ENCODE data around the gene NF2. TPM values are rescaled to one million over a fixed set of nuclear protein-coding genes. Genes with fewer than 3 reads are reported as not detected.
A peak's percentile ranks its signal among the peaks of the same experiment; 100 is the strongest.

NF2 gene
- total RNA-seq, 1 donor from 2014 or later, result 42.4 TPM

GRCh38 chr22:29651652-29652051 lies 48.2 kb downstream of the NF2 start:
- intact Hi-C loops (cut with DNase I), result no loop called here
- no peak for DNase-seq
- no peaks in the 10 kb centered on the region for H3K27me3 ChIP-seq (ENCODE audit: low read depth)
- ATAC-seq, result no peak
- no peaks in the 10 kb centered on the region for H3K9me3 ChIP-seq
- no peak overlapping the region for H3K4me3 ChIP-seq
- H3K36me3 ChIP-seq, result peaks cover 49% of the 10 kb centered on the region
- no peak for TF ChIP-seq CTCF (IDR thresholded peaks at IDR 0.05)
- H3K27ac ChIP-seq, result no peak overlapping the region
- no peaks in the 10 kb centered on the region for H3K4me1 ChIP-seq

GRCh38 chr22:29654420-29654819 lies 51.0 kb downstream of the NF2 start:
- H3K9me3 ChIP-seq, result no peaks in the 10 kb centered on the region
- no peak overlapping the region for H3K27ac ChIP-seq
- DNase-seq (no peak), ATAC-seq (no peak)
- peaks cover 25% of the 10 kb centered on the region for H3K36me3 ChIP-seq
- H3K4me3 ChIP-seq, result no peak overlapping the region
- H3K27me3 ChIP-seq (ENCODE audit: low read depth), result no peaks in the 10 kb centered on the region
- peaks cover 4% of the 10 kb centered on the region for H3K4me1 ChIP-seq
- TF ChIP-seq CTCF (IDR thresholded peaks at IDR 0.05), result no peak
- intact Hi-C loops (cut with DNase I), result no loop called here

GRCh38 chr22:29654882-29655281 lies 51.4 kb downstream of the NF2 start:
- ATAC-seq, result no peak
- Histone ChIP-seq H3K9me3 (no peaks in the 10 kb centered on the region), H3K4me1 (peaks cover 4% of the 10 kb centered on the region), H3K36me3 (peaks cover 28% of the 10 kb centered on the region), H3K4me3 (no peak overlapping the region), H3K27me3 (ENCODE audit: low read depth) (no peaks in the 10 kb centered on the region), H3K27ac (no peak overlapping the region)
- no peak for DNase-seq
- intact Hi-C loops (cut with DNase I), result no loop called here
- no peak for TF ChIP-seq CTCF (IDR thresholded peaks at IDR 0.05)

- Histone ChIP-seq H3K27me3 (ENCODE audit: low read depth) (no peaks in the 10 kb centered on the region), H3K4me3 (no peak overlapping the region), H3K4me1 (peaks cover 4% of the 10 kb centered on the region), H3K9me3 (no peaks in the 10 kb centered on the region), H3K36me3 (peaks cover 61% of the 10 kb centered on the region), H3K27ac (no peak overlapping the region)
- TF ChIP-seq CTCF (IDR thresholded peaks at IDR 0.05), result no peak
- intact Hi-C loops (cut with DNase I), result no loop called here
- no peak for DNase-seq
- ATAC-seq, result peak; percentile 70 to 78
Measured at GRCh38 chr22:29658176-29658575, 54.7 kb downstream of the NF2 start.

GRCh38 chr22:29660021-29660420 lies 56.6 kb downstream of the NF2 start:
- intact Hi-C loops (cut with DNase I), result no loop called here
- Histone ChIP-seq H3K27ac (no peak overlapping the region), H3K27me3 (ENCODE audit: low read depth) (no peaks in the 10 kb centered on the region), H3K36me3 (peaks cover 65% of the 10 kb centered on the region), H3K4me3 (no peak overlapping the region), H3K4me1 (peaks cover 4% of the 10 kb centered on the region), H3K9me3 (no peaks in the 10 kb centered on the region)
- DNase-seq, result no peak
- ATAC-seq, result no peak
- no peak for TF ChIP-seq CTCF (IDR thresholded peaks at IDR 0.05)

- no peak overlapping the region for H3K27ac ChIP-seq
- no peak for TF ChIP-seq CTCF (IDR thresholded peaks at IDR 0.05)
- intact Hi-C loops (cut with DNase I), result no loop called here
- peaks cover 4% of the 10 kb centered on the region for H3K4me1 ChIP-seq
- DNase-seq (no peak), ATAC-seq (no peak)
- H3K36me3 ChIP-seq, result peaks cover 67% of the 10 kb centered on the region
- H3K9me3 ChIP-seq, result no peaks in the 10 kb centered on the region
- no peak overlapping the region for H3K4me3 ChIP-seq
- no peaks in the 10 kb centered on the region for H3K27me3 ChIP-seq (ENCODE audit: low read depth)
Measured at GRCh38 chr22:29661336-29661735, 57.9 kb downstream of the NF2 start.

Data from lower lobe of right lung (tissue), 2 donors.